NCI-H2196 (cell line): ENCODE results near the gene ATP9A.
"Not testable (repeated sequence)": the region's sequence is repeated elsewhere in the genome, so short reads cannot be mapped to it uniquely, and the experiment has no call there.

Source experiments
- DNase-seq: peaks from one replicate; lab custom pipeline; 2025; ENCODE audit not compliant: unreplicated experiment; lab: John Stamatoyannopoulos, UW

Gene ATP9A

GRCh38 chr20:51728737-51729136 lies 39.5 kb downstream of the ATP9A start:
- no peak for DNase-seq

- DNase-seq: no peak
Measured at GRCh38 chr20:51727872-51728271, 40.3 kb downstream of the ATP9A start.

- DNase-seq: no peak
Measured at GRCh38 chr20:51725584-51726176, 42.5 kb downstream of the ATP9A start.

GRCh38 chr20:51723026-51723425 lies 45.2 kb downstream of the ATP9A start:
- DNase-seq: not testable (repeated sequence)

GRCh38 chr20:51722246-51722645 lies 45.9 kb downstream of the ATP9A start:
- DNase-seq: not testable (repeated sequence)

GRCh38 chr20:51720854-51721253 lies 47.3 kb downstream of the ATP9A start:
- no peak for DNase-seq

GRCh38 chr20:51720384-51720783 lies 47.8 kb downstream of the ATP9A start:
- no peak for DNase-seq

GRCh38 chr20:51715856-51716185 lies 52.4 kb downstream of the ATP9A start:
- no peak for DNase-seq

GRCh38 chr20:51715163-51715855 lies 52.9 kb downstream of the ATP9A start:
- no peak for DNase-seq

- DNase-seq: no peak
Measured at GRCh38 chr20:51713213-51713598, 55.0 kb downstream of the ATP9A start.

- DNase-seq: no peak
Measured at GRCh38 chr20:51712501-51713212, 55.5 kb downstream of the ATP9A start.

- DNase-seq: no peak
Measured at GRCh38 chr20:51711426-51711825, 56.8 kb downstream of the ATP9A start.

- DNase-seq: no peak
Measured at GRCh38 chr20:51710361-51710894, 57.8 kb downstream of the ATP9A start.

GRCh38 chr20:51705400-51705799 lies 62.8 kb downstream of the ATP9A start:
- no peak for DNase-seq

GRCh38 chr20:51703400-51704287 lies 64.5 kb downstream of the ATP9A start:
- DNase-seq: no peak

GRCh38 chr20:51702556-51702955 lies 65.6 kb downstream of the ATP9A start:
- no peak for DNase-seq

- peak; percentile 15 for DNase-seq
Measured at GRCh38 chr20:51700809-51701285, 67.3 kb downstream of the ATP9A start.

GRCh38 chr20:51698252-51698651 lies 69.9 kb downstream of the ATP9A start:
- no peak for DNase-seq

GRCh38 chr20:51697096-51697826 lies 70.9 kb downstream of the ATP9A start:
- DNase-seq: no peak
